Measurements from ENCODE around the gene ORMDL3. TPM values are rescaled to one million over a fixed set of nuclear protein-coding genes. Genes with fewer than 3 reads are reported as not detected.

Gene ORMDL3
- total RNA-seq, 1 experiment from 2014 or later: 53.2 TPM

- ChIA-PET CTCF (interaction anchor here (0.6 to 1.9 kb wide), 9 partner anchors 25 to 331 kb away, joined by 3 to 11 read pairs (median 3); partner anchors contain the start of genes MED24, MIEN1 and PSMD3), POLR2A (interaction anchor here (0.5 to 1.4 kb wide), 3 partner anchors 27 to 185 kb away, joined by 4 to 9 read pairs (median 4); partner anchors contain the start of gene PSMD3)
- Mint-ChIP-seq H3K27ac (peak overlapping the region; percentile 97), H3K36me3 (no peaks in the 10 kb centered on the region), H3K9me3 (no peaks in the 10 kb centered on the region), H3K4me1 (peaks cover 21% of the 10 kb centered on the region), H3K4me3 (peak overlapping the region; percentile 78), H3K27me3 (ENCODE audit: low read depth) (peaks cover 17% of the 10 kb centered on the region)
- DNase-seq (ENCODE audit: low spot score) (peak; percentile 100), ATAC-seq (peak; percentile 93)
- peak; percentile 87; the same call in 1 of the 2 replicates for TF ChIP-seq SP1 (CRISPR knock-in tag; conservative IDR thresholded peaks at IDR 0.05)
- no peak for TF ChIP-seq NR1H2 (CRISPR knock-in tag; IDR thresholded peaks at IDR 0.05)
- no peak for TF ChIP-seq CBFB (CRISPR knock-in tag; IDR thresholded peaks at IDR 0.05; ENCODE audit: low read depth)
- no peak for TF ChIP-seq CREB1 (CRISPR knock-in tag; IDR thresholded peaks at IDR 0.05)
- TF ChIP-seq NR2C2 (CRISPR knock-in tag; IDR thresholded peaks at IDR 0.05): no peak
- TF ChIP-seq ZNF219 (CRISPR knock-in tag; IDR thresholded peaks at IDR 0.05; ENCODE audit: borderline replicate concordance): no peak
Measured at GRCh38 chr17:39952680-39953470, 25.5 kb upstream of the ORMDL3 start.

- DNase-seq (ENCODE audit: low spot score) (no peak), ATAC-seq (no peak)
- POLR2A ChIA-PET: no interaction called here
- Mint-ChIP-seq H3K36me3 (no peaks in the 10 kb centered on the region), H3K4me3 (peak overlapping the region; percentile 72), H3K27me3 (ENCODE audit: low read depth) (peaks cover 17% of the 10 kb centered on the region), H3K27ac (peak overlapping the region; percentile 78), H3K4me1 (peaks cover 28% of the 10 kb centered on the region), H3K9me3 (no peaks in the 10 kb centered on the region)
- CTCF ChIA-PET: interaction anchor here (0.9 to 1.7 kb wide), 4 partner anchors 76 to 331 kb away, joined by 3 to 5 read pairs (median 3); partner anchors contain the start of genes MED24 and MIEN1
- TF ChIP-seq FOXP1 (CRISPR knock-in tag; IDR thresholded peaks at IDR 0.05; ENCODE audit: borderline replicate concordance) (peak; percentile 27; the same call in 1 of the 2 replicates), PREB (CRISPR knock-in tag; IDR thresholded peaks at IDR 0.05; ENCODE audit: borderline replicate concordance) (no peak), ZNF423 (CRISPR knock-in tag; IDR thresholded peaks at IDR 0.05) (peak; percentile 58; the same call in 1 of the 2 replicates)
Measured at GRCh38 chr17:39951924-39952679, 24.7 kb upstream of the ORMDL3 start.

- ChIA-PET CTCF (interaction anchor here (0.5 to 2.3 kb wide), 5 partner anchors 8 to 197 kb away, joined by 3 to 8 read pairs (median 5); no protein-coding TSS in a partner anchor), POLR2A (interaction anchor here (0.6 kb wide), 1 partner anchor 11 kb away, joined by 3 read pairs; no protein-coding TSS in a partner anchor)
- Mint-ChIP-seq H3K4me3 (no peak overlapping the region), H3K36me3 (no peaks in the 10 kb centered on the region), H3K4me1 (peaks cover 28% of the 10 kb centered on the region), H3K27ac (no peak overlapping the region), H3K9me3 (no peaks in the 10 kb centered on the region), H3K27me3 (ENCODE audit: low read depth) (peaks cover 17% of the 10 kb centered on the region)
- no peak for DNase-seq (ENCODE audit: low spot score)
- no peak for ATAC-seq
- TF ChIP-seq USF2 (CRISPR knock-in tag; IDR thresholded peaks at IDR 0.05) (no peak), ZNF263 (CRISPR knock-in tag; IDR thresholded peaks at IDR 0.05; ENCODE audit: low read depth) (no peak), NR1H2 (CRISPR knock-in tag; IDR thresholded peaks at IDR 0.05) (no peak), TCF7 (CRISPR knock-in tag; IDR thresholded peaks at IDR 0.05; ENCODE audit: low read depth) (no peak), MXD4 (CRISPR knock-in tag; IDR thresholded peaks at IDR 0.05; ENCODE audit: borderline replicate concordance) (no peak), MLX (CRISPR knock-in tag; IDR thresholded peaks at IDR 0.05) (no peak), ZNF138 (CRISPR knock-in tag; conservative IDR thresholded peaks at IDR 0.05) (no peak), ZMAT4 (CRISPR knock-in tag; IDR thresholded peaks at IDR 0.05) (no peak), ZSCAN18 (CRISPR knock-in tag; IDR thresholded peaks at IDR 0.05) (no peak), FOXP1 (CRISPR knock-in tag; IDR thresholded peaks at IDR 0.05; ENCODE audit: borderline replicate concordance) (no peak), AFF4 (CRISPR knock-in tag; IDR thresholded peaks at IDR 0.05; ENCODE audit: borderline replicate concordance) (no peak), GABPB1 (CRISPR knock-in tag; IDR thresholded peaks at IDR 0.05) (no peak), NFE2L1 (CRISPR knock-in tag; IDR thresholded peaks at IDR 0.05) (no peak)
Measured at GRCh38 chr17:39950871-39951348, 23.5 kb upstream of the ORMDL3 start.

Measured in WTC11 (cell line).